ENCODE results near the gene TRIM45.
A peak's percentile ranks its signal among the peaks of the same experiment; 100 is the strongest.

The TRIM45 gene

GRCh38 chr1:117128323-117129079 lies 7.0 kb upstream of the TRIM45 start:
- H3K27me3 ChIP-seq = peaks cover 36% of the 10 kb centered on the region
- H3K36me3 ChIP-seq = no peaks in the 10 kb centered on the region
- no peaks in the 10 kb centered on the region for H3K4me1 ChIP-seq (ENCODE audit: control insufficient read depth in 1 of 2, insufficient read depth in 1 of 2, low read depth in 1 of 2, low read length in 1 of 2)
- H3K27ac ChIP-seq = no peak overlapping the region
- H3K4me3 ChIP-seq (ENCODE audit: low read depth in 1 of 2, low read length in 1 of 2) = no peak overlapping the region
- TF ChIP-seq CTCF (IDR thresholded peaks at IDR 0.05) = no peak
- no peaks in the 10 kb centered on the region for H3K9me3 ChIP-seq

- no peak for TF ChIP-seq CTCF (IDR thresholded peaks at IDR 0.05)
- H3K27me3 ChIP-seq = peaks cover 38% of the 10 kb centered on the region
- no peak overlapping the region for H3K27ac ChIP-seq
- no peaks in the 10 kb centered on the region for H3K9me3 ChIP-seq
- no peaks in the 10 kb centered on the region for H3K36me3 ChIP-seq
- H3K4me1 ChIP-seq (ENCODE audit: control insufficient read depth in 1 of 2, insufficient read depth in 1 of 2, low read depth in 1 of 2, low read length in 1 of 2) = no peaks in the 10 kb centered on the region
- no peak overlapping the region for H3K4me3 ChIP-seq (ENCODE audit: low read depth in 1 of 2, low read length in 1 of 2)
Observed at GRCh38 chr1:117127795-117128194, 6.2 kb upstream of the TRIM45 start.

GRCh38 chr1:117124661-117125060 lies 3.1 kb upstream of the TRIM45 start:
- H3K27me3 ChIP-seq = peaks cover 68% of the 10 kb centered on the region
- no peak for TF ChIP-seq CTCF (IDR thresholded peaks at IDR 0.05)
- no peaks in the 10 kb centered on the region for H3K36me3 ChIP-seq

GRCh38 chr1:117123274-117123673 lies 1.7 kb upstream of the TRIM45 start:
- no peak overlapping the region for H3K27ac ChIP-seq
- no peak for TF ChIP-seq CTCF (IDR thresholded peaks at IDR 0.05)
- H3K4me1 ChIP-seq (ENCODE audit: control insufficient read depth in 1 of 2, insufficient read depth in 1 of 2, low read depth in 1 of 2, low read length in 1 of 2) = peaks cover 9 to 16% of the 10 kb centered on the region in 2 experiments
- H3K27me3 ChIP-seq = peaks cover 70% of the 10 kb centered on the region
- H3K4me3 ChIP-seq (ENCODE audit: low read depth in 1 of 2, low read length in 1 of 2) = no peak overlapping the region
- H3K9me3 ChIP-seq = no peaks in the 10 kb centered on the region
- H3K36me3 ChIP-seq = no peaks in the 10 kb centered on the region

More at GRCh38 chr1:117124661-117125060, 3.1 kb upstream of the TRIM45 start:
- Histone ChIP-seq H3K4me3 (ENCODE audit: low read depth in 1 of 2, low read length in 1 of 2) (no peak overlapping the region), H3K9me3 (no peaks in the 10 kb centered on the region), H3K4me1 (ENCODE audit: control insufficient read depth in 1 of 2, insufficient read depth in 1 of 2, low read depth in 1 of 2, low read length in 1 of 2) (peaks cover 9 to 16% of the 10 kb centered on the region in 2 experiments), H3K27ac (no peak overlapping the region)

GRCh38 chr1:117122330-117123025 lies 929 bp upstream of the TRIM45 start:
- TF ChIP-seq CTCF (IDR thresholded peaks at IDR 0.05) = no peak
- Histone ChIP-seq H3K4me3 (ENCODE audit: low read depth in 1 of 2, low read length in 1 of 2) (peak overlapping the region; percentile 76 to 82), H3K36me3 (no peaks in the 10 kb centered on the region), H3K9me3 (no peaks in the 10 kb centered on the region), H3K27ac (no peak overlapping the region), H3K27me3 (peaks cover 70% of the 10 kb centered on the region), H3K4me1 (ENCODE audit: control insufficient read depth in 1 of 2, insufficient read depth in 1 of 2, low read depth in 1 of 2, low read length in 1 of 2) (peaks cover 9 to 16% of the 10 kb centered on the region in 2 experiments)
